Renal cortex interstitium (tissue), 15 donors: ENCODE measurements around the gene C2orf42. TPM values are rescaled to one million over a fixed set of nuclear protein-coding genes. Genes with fewer than 3 reads are reported as not detected.
A peak's percentile ranks its signal among the peaks of the same experiment; 100 is the strongest.
"Not testable (repeated sequence)": the region's sequence is repeated elsewhere in the genome, so short reads cannot be mapped to it uniquely, and the experiment has no call there.

Source experiments
- DNase-seq, 11 donors: peaks; one replicate each; pipeline ENCODE4 v3.0.0-alpha.2; 2013; ENCODE audit warnings: low read depth in 9 of 11, low spot score in 4 of 11; ENCODE audit errors: extremely low read depth in 1 of 11
- long read RNA-seq, 16 experiments: transcript quantifications; one replicate each; lab custom pipeline, GENCODE V29; 2026
- polyA plus RNA-seq, 3 donors: library from polyadenylated mRNA; unstranded; fragments of 120-200 nt; gene quantifications; one replicate each; pipeline ENCODE4 v1.2.1, GENCODE V29; 2013; ENCODE audit not compliant: insufficient read length in 3 of 3

C2orf42 gene
- polyA plus RNA-seq = 10 to 100 TPM; 14.9 to 18.3 (median 15.5) TPM
- long read RNA-seq, donor 1, partial matches to known transcripts = 0 of 3 reads
- long read RNA-seq, donor 1, other reads (novel, unspliced or antisense) = 0 of 3 reads
- long read RNA-seq, donor 2, partial matches to known transcripts = 11 of 12 reads
- long read RNA-seq, donor 2, other reads (novel, unspliced or antisense) = 0 of 12 reads
- long read RNA-seq, donor 3, partial matches to known transcripts = 0 of 3 reads
- long read RNA-seq, donor 3, other reads (novel, unspliced or antisense) = 0 of 3 reads
- long read RNA-seq, donor 4, partial matches to known transcripts = 0 of 1 reads
- long read RNA-seq, donor 4, other reads (novel, unspliced or antisense) = 0 of 1 reads
- long read RNA-seq, donor 5 = 0 reads
- long read RNA-seq, donor 6, partial matches to known transcripts = 99 of 101 reads
- long read RNA-seq, donor 6, other reads (novel, unspliced or antisense) = 0 of 101 reads
- long read RNA-seq, donor 7, partial matches to known transcripts = 0 of 1 reads
- long read RNA-seq, donor 7, other reads (novel, unspliced or antisense) = 0 of 1 reads
- long read RNA-seq, donor 8, partial matches to known transcripts = 0 of 3 reads
- long read RNA-seq, donor 8, other reads (novel, unspliced or antisense) = 0 of 3 reads
- long read RNA-seq, donor 9, partial matches to known transcripts = 0 of 1 reads
- long read RNA-seq, donor 9, other reads (novel, unspliced or antisense) = 0 of 1 reads
- long read RNA-seq, donor 10 = 0 reads
- long read RNA-seq, donor 11, partial matches to known transcripts = 0 of 1 reads
- long read RNA-seq, donor 11, other reads (novel, unspliced or antisense) = 0 of 1 reads
- long read RNA-seq, donor 12, partial matches to known transcripts = 0 of 1 reads
- long read RNA-seq, donor 12, other reads (novel, unspliced or antisense) = 0 of 1 reads
- long read RNA-seq, donor 13, partial matches to known transcripts = 81 of 82 reads
- long read RNA-seq, donor 13, other reads (novel, unspliced or antisense) = 0 of 82 reads
- long read RNA-seq, donor 14 = 0 reads
- long read RNA-seq, donor 15 = 0 reads
- long read RNA-seq, donor 16, partial matches to known transcripts = 0 of 1 reads
- long read RNA-seq, donor 16, other reads (novel, unspliced or antisense) = 0 of 1 reads

DNA sequence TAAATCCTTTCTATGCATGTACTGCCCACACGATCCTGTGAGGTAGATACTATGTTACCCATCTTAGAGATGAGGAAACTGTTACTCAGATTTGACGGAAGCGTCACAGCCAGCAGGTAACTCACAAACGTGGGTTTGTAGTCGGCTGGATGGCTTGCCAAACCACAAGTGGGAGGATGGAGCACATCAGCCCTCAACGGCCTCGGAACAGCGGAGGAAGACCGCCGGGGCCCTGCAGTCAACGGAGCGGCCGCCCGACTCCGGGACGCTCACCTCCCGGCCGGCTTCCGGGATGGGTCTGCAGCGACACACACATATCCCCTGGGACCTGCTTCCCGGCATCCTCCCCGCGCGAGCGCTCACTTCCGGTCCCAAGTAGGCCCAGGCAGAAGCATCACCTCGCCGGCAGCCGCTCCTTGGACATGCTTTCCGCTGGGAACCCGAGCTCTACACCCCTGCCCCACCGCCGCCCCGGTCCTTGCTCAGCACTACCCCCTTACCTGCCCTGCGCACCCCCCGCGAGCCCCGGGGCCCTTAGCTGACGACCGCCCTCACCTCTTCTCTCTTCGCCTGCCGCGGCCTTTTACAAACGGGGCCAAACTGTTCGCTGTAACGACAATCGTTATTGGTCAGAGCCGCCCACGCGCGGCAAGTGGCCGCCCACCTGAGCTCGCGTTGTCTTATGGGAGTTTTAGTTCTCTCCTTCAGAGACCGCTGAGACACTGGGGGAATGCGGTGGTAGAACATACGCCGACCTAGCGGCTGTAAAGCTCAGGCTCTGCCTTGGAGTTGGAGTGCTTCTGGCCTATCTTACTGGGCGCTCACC lies at the start of gene C2orf42:
Gene C2orf42, minus strand, starts transcription at position 602 of the 826 bp plus-strand sequence. CDS start 9,034 bp downstream, outside the sequence.
- DNase-seq = peak; percentile 93 to 97 (median 95)

DNA sequence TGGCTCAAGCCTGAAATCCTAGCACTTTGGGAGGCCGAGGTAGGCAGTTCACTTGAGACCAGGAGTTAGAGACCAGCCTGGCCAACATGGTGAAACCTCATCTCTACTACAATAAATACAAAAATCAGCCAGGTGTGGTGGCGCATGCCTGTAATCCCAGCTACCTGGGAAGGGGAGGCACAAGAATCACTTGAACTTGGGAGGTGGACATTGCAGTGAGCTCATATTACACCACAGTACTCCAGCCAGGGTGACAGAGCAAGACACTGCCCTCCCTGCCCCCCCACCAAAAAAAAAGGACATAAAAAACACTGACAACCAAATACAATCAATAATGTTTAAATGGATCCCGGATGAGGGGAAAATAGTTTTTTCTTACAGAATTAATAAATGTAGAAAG lies 49.8 kb upstream of the C2orf42 start:
- DNase-seq = no peak

DNA sequence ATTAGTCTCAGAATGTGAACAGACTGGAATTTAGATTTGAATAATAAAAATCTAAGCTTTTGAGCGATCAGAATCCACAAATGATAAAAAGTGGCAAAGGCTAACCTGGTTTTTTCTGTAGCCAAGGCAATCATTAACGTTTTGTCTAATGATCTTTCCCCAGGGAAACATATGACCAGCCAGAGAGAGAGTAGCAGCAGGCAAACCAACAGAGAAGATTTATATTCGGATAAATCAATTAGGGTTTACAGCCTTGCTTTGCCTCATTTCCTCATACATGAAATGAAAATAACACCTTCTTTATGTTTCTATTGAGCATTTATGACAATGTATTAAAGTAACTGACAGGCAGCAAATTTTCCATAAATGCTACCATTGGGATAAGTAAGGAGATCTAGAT lies 43.1 kb upstream of the C2orf42 start:
- no peak for DNase-seq

DNA sequence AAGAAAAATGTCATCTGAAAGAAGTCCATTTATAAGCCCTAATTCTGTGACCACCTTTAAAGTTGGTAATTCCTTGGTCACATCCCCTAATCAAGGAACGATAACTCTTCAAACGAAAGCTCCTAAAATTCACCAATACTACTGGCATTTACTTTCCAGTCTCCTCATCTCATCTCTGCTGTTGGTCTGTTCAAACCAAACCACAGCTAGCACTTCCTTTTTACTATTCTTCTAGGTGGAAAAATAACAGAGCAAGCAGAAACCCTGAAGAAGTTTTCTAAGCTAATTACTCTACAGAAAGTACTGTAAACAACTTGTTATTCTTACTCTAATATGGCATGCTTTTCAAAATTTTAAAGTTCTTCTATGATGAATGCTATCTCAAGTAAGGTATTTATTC lies 36.0 kb upstream of the C2orf42 start:
- no peak for DNase-seq

DNA sequence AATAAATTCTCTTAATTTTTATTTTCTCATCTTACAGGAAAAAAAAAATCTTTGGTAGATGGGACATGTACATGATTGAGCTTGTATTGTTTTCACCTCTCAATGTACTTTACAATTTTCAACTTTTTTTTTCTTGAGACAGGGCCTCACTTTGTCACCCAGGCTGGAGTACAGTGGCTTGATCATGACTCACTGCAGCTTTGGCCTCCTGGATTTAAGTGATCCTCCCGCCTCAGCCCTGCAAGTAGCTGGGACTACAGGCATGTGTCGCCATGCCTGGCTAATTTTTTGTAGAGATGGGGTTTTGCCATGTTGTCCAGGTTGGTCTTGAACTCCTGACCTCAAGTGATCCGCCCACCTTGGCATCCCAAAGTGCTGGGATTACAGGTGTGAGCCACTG lies 32.5 kb upstream of the C2orf42 start:
- DNase-seq = not testable (repeated sequence)

DNA sequence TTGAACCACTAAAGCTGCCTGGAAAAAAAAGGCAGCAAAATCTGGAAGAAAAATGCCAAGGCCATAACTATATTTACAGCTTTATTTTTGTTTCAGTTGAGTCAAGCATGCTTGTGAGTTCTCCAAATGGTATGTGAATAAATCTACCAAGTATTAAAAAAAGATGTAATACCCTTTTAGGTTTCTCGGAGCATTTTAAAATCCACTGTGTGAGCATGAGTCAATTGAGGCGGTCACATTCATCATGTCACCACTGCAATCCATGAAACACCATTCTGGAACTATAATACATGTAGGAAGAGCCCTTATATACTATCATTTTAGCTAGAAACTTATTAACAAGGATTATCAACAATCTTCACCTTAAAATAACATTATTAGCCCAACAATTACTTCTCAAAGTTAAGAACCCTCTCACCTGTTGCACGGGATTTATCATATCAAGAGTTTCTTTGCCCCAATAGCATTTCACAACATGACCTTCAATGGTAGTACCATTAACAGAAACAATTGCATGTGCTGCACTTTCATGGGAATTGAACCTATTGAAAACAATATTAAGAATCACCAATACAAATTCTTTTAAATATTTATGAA lies 24.2 kb upstream of the C2orf42 start:
- no peak for DNase-seq

DNA sequence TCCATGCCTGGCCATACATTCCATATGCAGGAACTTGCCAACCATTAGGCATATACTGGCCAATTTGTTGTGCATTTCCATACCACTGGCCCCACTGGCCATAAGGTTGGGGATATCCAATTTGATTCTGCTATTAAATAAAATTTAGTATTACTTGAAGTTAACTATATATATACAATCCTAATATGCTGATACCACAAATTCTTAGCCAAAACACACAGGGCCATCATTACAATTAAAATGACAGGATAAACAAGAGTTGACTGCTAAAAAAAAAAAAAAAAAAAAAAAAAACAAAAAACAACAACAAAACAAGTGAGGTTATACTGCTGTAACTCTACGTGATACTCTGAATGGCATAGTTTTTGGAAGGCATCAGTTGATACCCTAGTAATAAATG lies 23.5 kb upstream of the C2orf42 start:
- no peak for DNase-seq

DNA sequence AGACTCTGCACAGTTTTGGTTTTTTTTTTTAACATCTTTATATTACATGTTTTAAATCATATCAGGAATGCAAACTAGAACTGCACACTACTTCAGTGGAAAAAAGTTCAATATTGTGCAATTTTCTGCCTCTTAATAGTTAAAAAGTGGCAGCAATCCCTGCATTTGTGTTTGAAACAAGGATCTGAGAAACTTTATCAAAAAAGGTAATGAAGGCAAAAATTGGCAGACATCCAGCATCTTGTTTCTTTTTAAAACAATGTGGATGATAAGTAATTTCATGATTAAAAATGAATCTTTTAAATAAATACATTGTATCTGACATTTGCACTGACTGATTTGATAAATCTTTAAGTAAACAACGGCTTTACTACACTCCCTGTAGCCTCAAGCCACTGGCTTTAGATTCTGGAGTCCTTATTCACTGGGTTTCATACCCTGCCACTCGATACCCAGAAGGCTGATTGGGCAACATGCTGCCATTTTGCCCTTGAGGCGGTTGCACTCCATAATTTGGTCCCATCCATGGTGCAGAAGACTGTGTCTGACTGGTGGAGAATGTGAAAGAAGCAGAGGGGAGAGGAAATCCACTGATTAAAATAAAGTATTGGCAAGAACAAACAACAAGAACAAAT lies 21.6 kb upstream of the C2orf42 start:
- no peak for DNase-seq

DNA sequence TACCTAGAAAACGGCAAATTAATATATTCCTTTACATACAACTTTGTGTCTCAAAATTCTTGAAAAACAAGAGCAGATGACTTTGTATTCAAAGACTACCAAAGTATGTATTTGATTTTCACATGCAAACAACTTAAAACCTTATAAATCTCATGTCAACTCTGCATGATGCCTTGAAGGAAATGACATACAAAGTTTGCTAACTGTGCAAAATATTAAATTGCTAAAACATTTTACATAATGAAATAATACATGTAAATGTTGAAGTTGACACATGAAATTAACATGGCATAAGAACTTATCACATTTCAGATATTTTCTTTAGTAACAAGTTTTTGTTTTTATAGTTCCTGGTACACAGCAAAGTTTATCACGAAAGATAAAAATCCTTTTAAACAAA lies 20.8 kb upstream of the C2orf42 start:
- DNase-seq = no peak

DNA sequence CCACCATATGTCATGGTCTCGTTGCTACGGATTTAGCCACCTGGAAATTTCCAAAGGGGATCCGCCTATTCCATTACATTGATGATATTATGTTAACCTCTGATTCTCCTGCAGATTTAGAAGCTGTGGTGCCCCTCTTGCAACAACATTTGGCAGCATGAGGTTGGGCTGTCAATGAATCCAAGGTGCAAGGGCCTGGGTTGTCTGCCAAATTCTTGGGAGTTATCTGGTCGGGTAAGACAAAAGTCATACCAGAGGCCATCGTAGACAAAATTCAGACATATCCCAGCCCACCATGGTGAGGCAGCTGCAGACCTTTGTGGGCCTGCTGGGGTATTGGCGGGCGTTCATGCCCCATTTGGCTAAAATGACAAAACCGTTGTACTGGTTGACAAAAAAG lies 13.6 kb upstream of the C2orf42 start:
- no peak for DNase-seq

DNA sequence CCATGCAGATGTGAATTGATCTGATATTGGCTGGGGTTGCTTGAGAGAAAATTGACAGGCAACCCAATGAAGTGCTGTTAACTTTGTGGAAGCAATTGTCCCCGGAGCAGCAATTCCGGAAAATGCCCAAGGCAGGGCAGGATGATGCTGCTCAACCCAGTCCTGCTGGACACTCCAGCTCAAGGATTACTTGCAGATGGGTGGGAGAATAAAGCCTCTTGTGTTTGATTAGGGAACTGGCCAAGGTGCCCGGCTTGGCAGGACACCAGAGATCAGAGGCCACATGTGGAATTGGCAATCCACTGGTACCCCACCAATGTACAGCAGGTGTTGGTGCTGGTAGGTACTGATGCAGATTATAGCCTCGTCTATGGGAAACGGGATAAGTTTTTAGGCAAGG lies 12.3 kb upstream of the C2orf42 start:
- DNase-seq = no peak

DNA sequence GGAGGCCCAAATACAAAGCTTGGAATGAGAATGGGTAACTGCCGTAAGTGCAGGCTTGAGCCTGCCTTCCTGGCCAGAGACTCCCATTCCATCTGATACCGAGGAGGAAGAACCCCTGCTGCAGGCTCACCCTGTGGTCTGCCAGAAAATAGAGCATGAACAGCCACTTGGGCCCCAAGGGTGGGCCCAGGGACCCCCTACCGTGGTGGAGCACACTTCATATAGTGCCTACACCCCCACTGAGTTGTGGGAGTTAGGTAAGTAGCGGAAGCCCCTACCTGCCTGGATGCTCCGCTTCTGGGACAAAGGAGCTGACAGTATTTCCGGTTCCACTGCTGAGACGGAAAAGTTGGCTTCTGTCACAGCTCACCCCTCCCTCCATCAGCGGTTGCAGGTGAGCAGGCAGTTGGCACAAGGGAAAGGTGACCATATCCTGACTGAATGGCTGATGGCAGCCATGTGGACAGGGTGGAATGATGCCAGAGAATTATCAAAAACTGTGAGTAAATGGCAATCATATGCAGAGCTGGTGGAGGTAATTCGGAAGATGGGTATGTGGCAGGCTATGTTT lies 11.5 kb upstream of the C2orf42 start:
- DNase-seq = no peak

DNA sequence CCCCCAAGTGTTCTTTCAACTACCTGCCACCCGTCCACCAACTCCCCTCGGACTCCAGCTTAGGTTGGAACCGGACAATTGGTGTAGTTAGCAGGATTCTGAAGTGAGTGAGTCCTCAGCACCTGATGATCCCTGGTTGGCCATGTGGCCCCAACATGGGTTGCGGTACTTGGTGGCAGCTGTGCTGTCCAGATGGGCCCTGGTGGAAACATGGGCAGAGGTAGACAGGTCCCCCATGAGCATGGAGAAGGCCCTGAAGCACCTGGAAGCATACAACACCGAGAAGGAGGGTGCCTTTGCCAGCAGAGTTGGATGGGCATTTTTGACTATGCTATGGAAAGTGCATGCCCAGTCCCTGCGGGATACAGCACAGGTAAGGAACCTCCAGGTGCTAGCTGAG lies 11.0 kb upstream of the C2orf42 start:
- no peak for DNase-seq

DNA sequence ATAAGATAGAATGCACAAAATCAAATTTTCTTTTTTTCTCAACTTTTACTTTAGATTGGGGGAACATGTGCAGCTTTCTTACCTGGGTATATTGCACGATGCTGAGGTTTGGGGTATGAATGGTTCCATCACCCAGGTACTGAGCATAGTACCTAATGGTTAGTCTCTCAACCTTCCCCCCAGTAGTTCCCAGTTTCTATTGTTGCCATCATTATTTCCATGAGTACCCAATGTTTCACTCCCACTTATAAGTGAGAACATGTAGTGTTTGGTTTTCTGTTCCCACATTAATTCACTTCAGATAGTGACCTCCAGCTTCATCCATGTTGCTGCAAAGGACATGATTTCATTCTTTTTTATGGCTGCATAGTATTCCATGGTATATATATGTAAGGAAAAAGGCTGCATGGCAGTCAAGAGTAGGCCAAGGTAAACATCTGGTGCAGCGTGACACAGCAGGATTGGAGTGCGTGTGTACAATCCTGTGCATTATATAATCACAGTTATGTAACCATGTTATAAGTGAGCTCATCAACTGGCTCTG lies 10.5 kb upstream of the C2orf42 start:
- DNase-seq = no peak

DNA sequence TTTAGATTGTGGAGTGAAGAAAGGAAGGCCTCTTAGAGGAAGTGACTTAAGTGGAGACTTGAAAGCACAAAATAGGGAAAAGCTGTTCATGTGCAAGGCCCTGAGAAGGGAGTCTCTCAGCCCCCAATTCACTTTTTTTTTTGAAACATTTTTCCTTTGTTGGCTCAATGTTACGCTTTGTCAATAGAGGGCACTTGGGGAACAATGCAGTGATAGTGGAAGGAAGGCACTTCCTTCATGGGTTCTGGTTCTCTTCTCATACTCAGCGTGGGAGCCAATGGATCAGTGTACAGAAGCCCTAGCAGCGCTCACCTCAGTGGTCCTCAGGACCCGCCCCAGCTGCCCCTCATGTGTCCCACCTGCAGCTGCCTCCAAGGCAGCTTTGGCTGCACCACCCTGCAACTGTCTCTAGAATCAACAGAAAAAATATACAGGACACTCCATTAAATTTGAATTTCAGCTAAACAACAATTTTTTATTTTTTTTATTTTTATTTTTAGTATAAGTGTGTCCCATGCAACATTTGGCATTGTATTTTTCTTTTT lies 8.6 kb upstream of the C2orf42 start:
- DNase-seq = no peak

DNA sequence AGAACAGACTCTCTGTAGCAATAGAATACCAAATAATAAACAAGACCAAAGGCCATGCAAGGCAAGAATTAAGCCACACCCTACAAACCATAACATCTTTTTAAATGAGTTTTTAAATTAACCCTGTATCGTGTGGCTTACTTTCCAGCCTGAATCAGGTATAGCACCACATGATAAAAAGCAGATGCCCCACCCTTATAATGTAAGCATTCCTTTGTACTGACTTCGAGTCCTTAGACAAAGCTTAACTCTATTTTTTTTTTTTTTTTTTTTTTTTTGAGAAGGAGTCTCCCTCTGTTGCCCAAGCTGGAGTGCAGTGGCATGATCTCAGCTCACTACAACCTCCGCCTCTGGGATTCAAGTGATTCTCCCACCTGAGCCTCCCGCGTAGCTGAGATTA lies 1.7 kb upstream of the C2orf42 start:
- DNase-seq = no peak

DNA sequence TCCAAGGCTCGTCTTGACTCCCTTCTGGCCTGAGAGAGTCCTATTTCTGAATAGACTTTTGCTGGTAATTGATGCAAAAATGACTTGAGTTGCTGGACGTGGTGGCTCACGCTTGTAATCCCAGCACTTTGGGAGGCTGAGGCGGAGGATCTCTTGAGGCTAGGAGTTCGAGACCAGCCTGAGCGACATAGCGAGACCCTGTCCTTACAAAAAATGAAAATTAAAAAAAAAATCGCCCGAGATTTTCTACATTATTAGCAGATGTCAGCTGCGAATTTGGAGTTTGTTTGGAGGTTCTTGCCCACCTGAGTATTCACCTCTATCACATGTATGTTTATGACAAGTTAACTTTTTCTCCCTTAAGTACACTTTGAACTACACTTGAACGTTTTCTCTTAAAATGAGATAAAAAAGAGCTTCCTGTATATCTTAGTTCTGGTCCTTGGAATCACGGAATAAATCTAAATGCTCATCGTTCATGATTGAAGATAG lies 471 bp upstream of the C2orf42 start:
- DNase-seq = no peak
